ENCODE measurements around the gene EPN2. TPM values are rescaled to one million over a fixed set of nuclear protein-coding genes. Genes with fewer than 3 reads are reported as not detected.

The EPN2 gene
- total and polyA plus RNA-seq, 7 experiments from 2014 or later = 3.9 to 11.5 (median 6.4) TPM

DNA sequence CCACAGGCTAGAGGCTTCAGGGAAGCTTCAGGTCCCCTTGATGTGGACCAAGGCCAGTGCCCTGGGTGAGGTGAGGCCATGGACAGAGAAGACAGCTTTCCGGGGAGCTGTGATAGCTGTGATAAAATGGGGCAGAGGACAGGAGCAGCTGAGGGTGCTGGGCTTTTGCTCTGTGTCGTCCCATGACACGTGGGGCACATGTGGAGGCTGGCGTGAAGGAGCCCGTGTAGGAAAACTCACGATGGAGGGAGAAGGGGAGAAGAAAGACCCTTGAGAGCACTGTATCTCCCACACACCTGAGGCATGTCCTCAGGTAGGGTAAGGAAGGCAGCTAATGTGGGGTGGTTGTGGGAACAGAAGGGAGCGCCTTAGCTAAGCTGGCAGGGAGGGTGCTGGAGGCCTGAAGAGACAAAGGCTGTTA lies 104.1 kb downstream of the EPN2 start:
- Histone ChIP-seq H3K4me1 (ENCODE audit: control insufficient read depth in 2 of 2, insufficient read depth in 2 of 2, low read length in 2 of 2) (no peaks in the 10 kb centered on the region), H3K27me3 (ENCODE audit: control insufficient read depth in 2 of 2, insufficient read depth in 2 of 2, low read length in 2 of 2) (no peaks in the 10 kb centered on the region), H3K9me3 (ENCODE audit: control insufficient read depth in 2 of 3, low read length in 3 of 3) (no peaks in the 10 kb centered on the region), H3K27ac (ENCODE audit: low read depth, low read length) (no peak overlapping the region), H3K36me3 (ENCODE audit: control insufficient read depth in 2 of 3, insufficient read depth in 3 of 3, low read length in 3 of 3) (no peaks in the 10 kb centered on the region), H3K4me3 (ENCODE audit: low read length) (no peak overlapping the region)
- Mint-ChIP-seq H3K4me3 (no peak overlapping the region), H3K36me3 (no peaks in the 10 kb centered on the region), H3K4me1 (no peaks in the 10 kb centered on the region), H3K27me3 (peaks cover 5 to 39% (median 28%) of the 10 kb centered on the region in 5 donors), H3K27ac (no peak overlapping the region), H3K9me3 (no peaks in the 10 kb centered on the region)
- POLR2A ChIA-PET = interaction anchor here (0.8 kb wide), 1 partner anchor 326 kb away, joined by 3 read pairs; no protein-coding TSS in a partner anchor
- DNase-seq (no peak), ATAC-seq (no peak)
- CTCF ChIA-PET = no interaction called here
- intact Hi-C loops (cut with micrococcal nuclease) = no loop called here

- H3K36me3 ChIP-seq (ENCODE audit: control insufficient read depth in 2 of 3, insufficient read depth in 3 of 3, low read length in 3 of 3) = no peaks in the 10 kb centered on the region
- Mint-ChIP-seq H3K27me3 (peaks cover 5 to 41% (median 28%) of the 10 kb centered on the region in 5 donors), H3K4me3 (no peak overlapping the region), H3K4me1 (no peaks in the 10 kb centered on the region), H3K36me3 (no peaks in the 10 kb centered on the region), H3K27ac (no peak overlapping the region), H3K9me3 (no peaks in the 10 kb centered on the region)
- CTCF ChIA-PET = no interaction called here
- no peaks in the 10 kb centered on the region for H3K27me3 ChIP-seq (ENCODE audit: control insufficient read depth in 2 of 2, insufficient read depth in 2 of 2, low read length in 2 of 2)
- H3K9me3 ChIP-seq (ENCODE audit: control insufficient read depth in 2 of 3, low read length in 3 of 3) = no peaks in the 10 kb centered on the region
- H3K4me3 ChIP-seq (ENCODE audit: low read length) = no peak overlapping the region
- no peak for DNase-seq
- no peak for ATAC-seq
- intact Hi-C loops (cut with micrococcal nuclease) = no loop called here
- POLR2A ChIA-PET = interaction anchor here (0.8 kb wide), 1 partner anchor 325 kb away, joined by 3 read pairs; no protein-coding TSS in a partner anchor
- no peak overlapping the region for H3K27ac ChIP-seq (ENCODE audit: low read depth, low read length)
- no peaks in the 10 kb centered on the region for H3K4me1 ChIP-seq (ENCODE audit: control insufficient read depth in 2 of 2, insufficient read depth in 2 of 2, low read length in 2 of 2)
Observed at GRCh38 chr17:19341641-19342610, 104.8 kb downstream of the EPN2 start.

DNA sequence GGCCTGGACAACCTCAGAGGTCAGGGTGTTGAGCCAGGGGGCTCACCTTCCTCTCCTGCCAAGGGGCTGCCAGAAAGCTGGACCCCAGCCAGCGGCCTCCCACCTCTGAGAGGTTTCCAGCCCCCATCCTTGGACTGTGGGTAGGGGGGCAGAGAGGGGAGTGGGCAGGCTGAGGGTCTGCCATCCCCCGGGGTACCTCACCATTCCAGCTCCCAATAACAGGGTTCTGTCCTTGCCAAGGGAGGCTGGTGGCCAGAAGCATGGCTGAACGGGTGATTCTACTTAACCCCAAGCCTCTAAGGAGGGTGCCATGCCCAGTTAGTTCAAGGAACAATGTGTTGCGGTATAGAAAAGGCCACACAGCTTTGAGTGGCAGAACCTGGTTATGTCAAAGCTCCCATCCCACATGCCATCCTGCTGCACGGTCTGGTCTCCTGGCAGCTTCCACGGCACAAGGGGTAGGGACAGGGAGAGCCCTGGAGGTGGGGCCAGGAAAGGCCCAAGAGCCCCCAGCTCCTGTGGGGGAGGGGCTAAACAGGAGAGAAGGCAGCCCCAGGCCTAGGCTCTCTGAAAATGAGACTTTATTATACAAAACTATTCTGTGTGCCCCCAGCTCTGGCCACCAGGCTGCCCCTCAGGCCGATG lies 105.6 kb downstream of the EPN2 start:
- no peaks in the 10 kb centered on the region for H3K4me1 ChIP-seq (ENCODE audit: control insufficient read depth in 2 of 2, insufficient read depth in 2 of 2, low read length in 2 of 2)
- intact Hi-C loops (cut with micrococcal nuclease) = no loop called here
- no peak overlapping the region for H3K4me3 ChIP-seq (ENCODE audit: low read length)
- H3K27ac ChIP-seq (ENCODE audit: low read depth, low read length) = no peak overlapping the region
- Mint-ChIP-seq H3K4me1 (no peaks in the 10 kb centered on the region), H3K36me3 (no peaks in the 10 kb centered on the region), H3K27me3 (peaks cover 5 to 37% (median 23%) of the 10 kb centered on the region in 5 donors), H3K27ac (no peak overlapping the region), H3K4me3 (no peak overlapping the region), H3K9me3 (no peaks in the 10 kb centered on the region)
- POLR2A ChIA-PET = no interaction called here
- no peaks in the 10 kb centered on the region for H3K9me3 ChIP-seq (ENCODE audit: control insufficient read depth in 2 of 3, low read length in 3 of 3)
- H3K27me3 ChIP-seq (ENCODE audit: control insufficient read depth in 2 of 2, insufficient read depth in 2 of 2, low read length in 2 of 2) = no peaks in the 10 kb centered on the region
- ATAC-seq (no peak), DNase-seq (no peak)
- CTCF ChIA-PET = no interaction called here
- H3K36me3 ChIP-seq (ENCODE audit: control insufficient read depth in 2 of 3, insufficient read depth in 3 of 3, low read length in 3 of 3) = no peaks in the 10 kb centered on the region

DNA sequence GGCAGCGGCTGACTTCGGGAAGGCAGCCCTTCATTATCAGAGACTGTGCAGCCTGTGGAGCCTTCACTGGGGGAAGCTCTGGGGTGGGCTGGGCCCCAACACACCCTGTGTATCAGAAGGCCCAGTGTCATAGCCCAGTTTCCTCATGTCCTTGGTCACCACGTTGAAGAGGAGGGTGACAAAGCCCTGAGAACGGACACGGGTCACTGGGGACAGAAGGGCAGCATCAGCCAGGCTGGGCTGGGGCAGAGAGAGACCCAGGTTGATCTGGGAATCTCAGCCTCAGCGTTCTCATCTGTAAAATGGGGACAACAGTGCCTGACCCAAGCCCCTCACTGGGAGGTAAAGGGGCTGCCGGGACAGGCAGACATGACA lies 106.1 kb downstream of the EPN2 start:
- CTCF ChIA-PET = no interaction called here
- no peaks in the 10 kb centered on the region for H3K4me1 ChIP-seq (ENCODE audit: control insufficient read depth in 2 of 2, insufficient read depth in 2 of 2, low read length in 2 of 2)

DNA sequence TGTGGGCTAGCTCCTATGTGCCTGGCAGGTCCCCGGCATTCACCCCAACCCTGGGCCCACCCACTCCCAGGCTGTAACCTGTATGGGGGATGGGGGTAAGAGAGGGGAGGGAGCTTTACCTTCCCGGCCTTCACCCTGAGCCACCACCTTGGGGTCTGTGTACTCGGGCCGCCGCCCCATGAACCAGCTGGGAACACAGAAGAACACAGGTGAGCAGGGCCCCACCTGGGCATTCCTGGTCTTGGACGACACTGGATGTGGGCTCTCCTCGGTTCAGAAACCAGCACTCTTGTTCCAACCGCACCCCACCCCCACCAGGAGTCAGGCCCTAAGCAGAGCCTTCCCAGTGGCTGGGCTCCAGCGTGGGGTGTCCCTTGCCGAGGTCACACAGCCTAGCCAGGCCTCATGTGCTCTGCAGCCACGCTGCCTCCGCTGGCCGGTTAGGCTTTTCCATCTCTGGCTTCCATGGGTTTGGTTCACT lies 106.5 kb downstream of the EPN2 start:
- no peaks in the 10 kb centered on the region for H3K4me1 Mint-ChIP-seq
- no peaks in the 10 kb centered on the region for H3K36me3 ChIP-seq (ENCODE audit: control insufficient read depth in 2 of 3, insufficient read depth in 3 of 3, low read length in 3 of 3)
- no peaks in the 10 kb centered on the region for H3K36me3 Mint-ChIP-seq
- DNase-seq (no peak), ATAC-seq (no peak)
- H3K27me3 Mint-ChIP-seq = peaks cover 5 to 31% (median 19%) of the 10 kb centered on the region in 5 donors
- H3K9me3 ChIP-seq (ENCODE audit: control insufficient read depth in 2 of 3, low read length in 3 of 3) = no peaks in the 10 kb centered on the region
- H3K27ac Mint-ChIP-seq = no peak overlapping the region
- intact Hi-C loops (cut with micrococcal nuclease) = no loop called here
- no peak overlapping the region for H3K27ac ChIP-seq (ENCODE audit: low read depth, low read length)
- H3K4me3 ChIP-seq (ENCODE audit: low read length) = no peak overlapping the region
- H3K4me3 Mint-ChIP-seq = no peak overlapping the region
- no peaks in the 10 kb centered on the region for H3K4me1 ChIP-seq (ENCODE audit: control insufficient read depth in 2 of 2, insufficient read depth in 2 of 2, low read length in 2 of 2)
- ChIA-PET POLR2A (no interaction called here), CTCF (no interaction called here)
- no peaks in the 10 kb centered on the region for H3K27me3 ChIP-seq (ENCODE audit: control insufficient read depth in 2 of 2, insufficient read depth in 2 of 2, low read length in 2 of 2)
- H3K9me3 Mint-ChIP-seq = no peaks in the 10 kb centered on the region

More for the DNA sequence above, 106.1 kb downstream of the EPN2 start:
- Mint-ChIP-seq H3K4me3 (no peak overlapping the region), H3K27me3 (peaks cover 5 to 35% (median 23%) of the 10 kb centered on the region in 5 donors), H3K4me1 (no peaks in the 10 kb centered on the region), H3K9me3 (no peaks in the 10 kb centered on the region), H3K36me3 (no peaks in the 10 kb centered on the region), H3K27ac (no peak overlapping the region)
- no peaks in the 10 kb centered on the region for H3K36me3 ChIP-seq (ENCODE audit: control insufficient read depth in 2 of 3, insufficient read depth in 3 of 3, low read length in 3 of 3)
- no peak for DNase-seq
- intact Hi-C loops (cut with micrococcal nuclease) = no loop called here
- no peaks in the 10 kb centered on the region for H3K9me3 ChIP-seq (ENCODE audit: control insufficient read depth in 2 of 3, low read length in 3 of 3)
- no peak overlapping the region for H3K27ac ChIP-seq (ENCODE audit: low read depth, low read length)
- H3K27me3 ChIP-seq (ENCODE audit: control insufficient read depth in 2 of 2, insufficient read depth in 2 of 2, low read length in 2 of 2) = no peaks in the 10 kb centered on the region
- ATAC-seq = no peak
- no peak overlapping the region for H3K4me3 ChIP-seq (ENCODE audit: low read length)
- POLR2A ChIA-PET = no interaction called here

DNA sequence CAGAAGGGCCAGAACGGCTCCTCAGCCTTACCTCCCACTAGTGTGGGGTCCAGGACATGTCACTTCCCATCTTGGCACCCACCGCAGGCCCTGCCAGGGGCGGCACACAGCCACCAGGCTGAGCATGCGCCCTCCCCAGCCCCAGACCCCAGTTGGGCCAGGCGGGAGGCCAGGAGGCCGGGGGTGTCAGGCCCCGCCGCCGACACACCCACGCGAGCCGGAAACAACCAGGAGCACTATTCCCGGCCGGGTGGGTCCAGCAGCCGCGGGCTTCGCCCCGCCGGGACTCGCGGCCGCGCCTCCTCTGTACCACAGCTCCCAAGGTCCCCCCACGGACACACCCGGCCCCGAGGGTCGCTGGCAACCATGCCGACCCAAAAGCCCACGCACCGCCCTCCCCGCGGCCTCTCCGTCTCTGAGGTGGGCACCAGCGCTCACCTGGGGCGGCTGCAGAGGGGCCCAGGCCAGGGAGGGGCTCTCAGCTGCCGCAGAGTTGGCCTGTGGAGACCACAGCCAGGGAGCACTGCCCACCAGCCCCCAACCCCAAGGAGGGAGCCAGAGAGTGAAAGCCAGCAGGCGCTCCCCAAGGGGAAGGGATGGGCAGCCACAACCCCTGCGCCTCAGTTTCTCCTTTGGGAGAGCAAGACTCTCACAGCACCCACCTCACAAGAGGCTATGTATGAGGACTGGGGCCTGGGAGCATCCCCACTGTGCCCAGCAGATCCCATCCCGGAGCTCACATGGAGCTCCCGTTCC lies 107.3 kb downstream of the EPN2 start:
- Histone ChIP-seq H3K4me3 (ENCODE audit: low read length) (no peak overlapping the region), H3K36me3 (ENCODE audit: control insufficient read depth in 2 of 3, insufficient read depth in 3 of 3, low read length in 3 of 3) (no peaks in the 10 kb centered on the region), H3K27ac (ENCODE audit: low read depth, low read length) (no peak overlapping the region), H3K4me1 (ENCODE audit: control insufficient read depth in 2 of 2, insufficient read depth in 2 of 2, low read length in 2 of 2) (no peaks in the 10 kb centered on the region), H3K9me3 (ENCODE audit: control insufficient read depth in 2 of 3, low read length in 3 of 3) (no peaks in the 10 kb centered on the region), H3K27me3 (ENCODE audit: control insufficient read depth in 2 of 2, insufficient read depth in 2 of 2, low read length in 2 of 2) (no peaks in the 10 kb centered on the region)
- intact Hi-C loops (cut with micrococcal nuclease) = no loop called here
- ChIA-PET CTCF (no interaction called here), POLR2A (no interaction called here)
- Mint-ChIP-seq H3K9me3 (no peaks in the 10 kb centered on the region), H3K27ac (no peak overlapping the region), H3K4me3 (no peak overlapping the region), H3K36me3 (no peaks in the 10 kb centered on the region), H3K4me1 (peaks cover 0 to under 1% (median 0%) of the 10 kb centered on the region in 7 donors), H3K27me3 (peaks cover 0 to 23% (median 12%) of the 10 kb centered on the region in 5 donors)
- ATAC-seq (no peak), DNase-seq (no peak)

Data from naive thymus-derived CD4-positive, alpha-beta T cell (primary cell).